Fibroblast of lung (primary cell): Measurements from ENCODE around the gene ANTXRL.
"Not testable (repeated sequence)": the region's sequence is repeated elsewhere in the genome, so short reads cannot be mapped to it uniquely, and the experiment has no call there.

Experiments used
- CTCF ChIP-seq, 2 donors: IDR thresholded peaks in 1 of 2; conservative IDR thresholded peaks in 1 of 2; 1 replicate in 1 of 2; 2 replicates in 1 of 2; pipeline ENCODE4 v1.5.1; 2011 to 2012; ENCODE audit warnings: low read length in 2 of 2, control low read depth in 1 of 2, inconsistent platforms in 1 of 2, low read depth in 1 of 2, mild to moderate bottlenecking in 1 of 2
- EZH2 ChIP-seq: IDR thresholded peaks from 2 replicates; pipeline ENCODE4 v1.5.1; 2012; ENCODE audit warnings: low read length, control low read depth, mild to moderate bottlenecking; ENCODE audit errors: missing control alignments

GRCh38 chr10:46374410-46374809, 87.6 kb downstream of the ANTXRL start:
- TF ChIP-seq CTCF (conservative IDR thresholded peaks at IDR 0.05 in 1 of 2, IDR thresholded peaks at IDR 0.05 in 1 of 2; ENCODE audit: low read depth in 1 of 2, low read length in 2 of 2); EZH2: not testable (repeated sequence)
